IMR-90 (cell line): ENCODE measurements around the gene VAV1. TPM values are rescaled to one million over a fixed set of nuclear protein-coding genes. Genes with fewer than 3 reads are reported as not detected.

Experiments
- ATAC-seq: fragments of 200-7000 bp; cut with Tn5 transposase; 2 replicates; pipeline ENCODE4 v1.9.1; 2020; ENCODE audit warnings: low read depth, mild to moderate bottlenecking, moderate library complexity
- BruUV-seq: library from RNA; stranded (reverse); fragments of 400-500 nt; replicated peaks from 2 replicates; lab custom pipeline; 2021; lab: Mats Ljungman, UMichigan
- CTCF ChIA-PET: fragments of 300-600 bp; formaldehyde crosslinking; extraction: SDS; loops from one replicate; lab custom pipeline; 2021; ENCODE audit warnings: antibody characterized with exemption; lab: Yijun Ruan, JAX
- POLR2A ChIA-PET: fragments of 300-600 bp; sonication (Branson Sonifier 250); formaldehyde crosslinking; loops from one replicate; lab custom pipeline; 2022; ENCODE audit warnings: antibody characterized with exemption; ENCODE audit not compliant: unreplicated experiment; lab: Charles Lee
- DNase-seq: peaks from one replicate; pipeline ENCODE4 v3.0.0; 2013
- H2AFZ ChIP-seq: replicated peaks from 2 replicates; pipeline ENCODE3; 2013; ENCODE audit warnings: low read length, mild to moderate bottlenecking; ENCODE audit not compliant: poor library complexity
- H2AK5ac ChIP-seq: 2 replicates; pipeline ENCODE4 v1.6.1; 2013; ENCODE audit warnings: low read depth, low read length, inconsistent platforms
- H2AK9ac ChIP-seq: replicated peaks from 2 replicates; pipeline ENCODE3; 2013; ENCODE audit warnings: mild to moderate bottlenecking, low read depth, low read length, moderate library complexity; ENCODE audit not compliant: poor library complexity
- H2BK120ac ChIP-seq: 2 replicates; pipeline ENCODE4 v1.6.1; 2013; ENCODE audit warnings: low read depth, low read length, inconsistent platforms
- H2BK15ac ChIP-seq: 3 replicates; pipeline ENCODE4 v1.6.1; 2013; ENCODE audit warnings: low read depth, low read length, inconsistent platforms
- H2BK20ac ChIP-seq: 2 replicates; pipeline ENCODE4 v1.6.1; 2013; ENCODE audit warnings: low read depth, mild to moderate bottlenecking, inconsistent platforms, low read length, moderate library complexity
- H2BK5ac ChIP-seq: 2 replicates; pipeline ENCODE4 v1.6.1; 2013; ENCODE audit warnings: mild to moderate bottlenecking, low read depth, low read length, inconsistent platforms; ENCODE audit not compliant: poor library complexity, severe bottlenecking
- H3K14ac ChIP-seq: replicated peaks from 2 replicates; pipeline ENCODE4 v1.6.1; 2013; ENCODE audit warnings: low read depth, low read length, inconsistent platforms
- H3K18ac ChIP-seq: 2 replicates; pipeline ENCODE4 v1.6.1; 2013; ENCODE audit warnings: low read depth, low read length, control low read depth
- H3K23ac ChIP-seq: 2 replicates; pipeline ENCODE4 v1.6.1; 2013; ENCODE audit warnings: low read depth, low read length, inconsistent platforms
- H3K27ac ChIP-seq: 2 replicates; pipeline ENCODE4 v1.5.1; 2013; ENCODE audit warnings: mild to moderate bottlenecking, control low read depth, low read length; ENCODE audit not compliant: insufficient read depth
- H3K27me3 ChIP-seq: 2 replicates; pipeline ENCODE4 v1.6.1; 2013; ENCODE audit warnings: low read length; ENCODE audit not compliant: control insufficient read depth, insufficient read depth
- H3K36me3 ChIP-seq: 2 replicates; pipeline ENCODE4 v1.6.1; 2013; ENCODE audit warnings: low read length, mixed read lengths; ENCODE audit not compliant: control insufficient read depth, insufficient read depth
- H3K4ac ChIP-seq: 2 replicates; pipeline ENCODE4 v1.6.1; 2013; ENCODE audit warnings: low read depth, low read length, inconsistent platforms
- H3K4me1 ChIP-seq: 2 replicates; pipeline ENCODE4 v1.6.1; 2013; ENCODE audit warnings: low read length, mixed read lengths; ENCODE audit not compliant: control insufficient read depth, insufficient read depth
- H3K4me2 ChIP-seq: 2 replicates; pipeline ENCODE4 v1.6.1; 2013; ENCODE audit warnings: low read depth, mild to moderate bottlenecking, control low read depth, low read length, moderate library complexity
- H3K4me3 ChIP-seq: 2 replicates; pipeline ENCODE4 v1.5.1; 2013; ENCODE audit warnings: low read depth, mild to moderate bottlenecking, control low read depth, low read length, moderate library complexity; ENCODE audit not compliant: insufficient read depth
- H3K56ac ChIP-seq: 2 replicates; pipeline ENCODE4 v1.6.1; 2013; ENCODE audit warnings: low read length, inconsistent platforms; ENCODE audit not compliant: insufficient read depth; ENCODE audit errors: extremely low read depth
- H3K79me1 ChIP-seq, 2 experiments: 2 replicates each; pipeline ENCODE4 v1.6.1; 2013; ENCODE audit warnings: low read length in 2 of 2, inconsistent platforms in 1 of 2, low read depth in 1 of 2
- H3K9ac ChIP-seq: 2 replicates; pipeline ENCODE4 v1.6.1; 2013; ENCODE audit warnings: low read depth, low read length, control low read depth
- H3K9me1 ChIP-seq: 2 replicates; pipeline ENCODE4 v1.6.1; 2013; ENCODE audit warnings: low read length, inconsistent platforms; ENCODE audit not compliant: insufficient read depth
- H3K9me3 ChIP-seq: 2 replicates; pipeline ENCODE4 v1.6.1; 2013; ENCODE audit warnings: low read length; ENCODE audit not compliant: control insufficient read depth, insufficient read depth
- H4K20me1 ChIP-seq: 2 replicates; pipeline ENCODE4 v1.6.1; 2013; ENCODE audit warnings: low read length, inconsistent platforms; ENCODE audit not compliant: insufficient read depth
- H4K5ac ChIP-seq: 2 replicates; pipeline ENCODE4 v1.6.1; 2013; ENCODE audit warnings: mild to moderate bottlenecking, low read depth, low read length, control low read depth
- H4K8ac ChIP-seq, 2 experiments: 2 replicates each; pipeline ENCODE4 v1.6.1; 2013; ENCODE audit warnings: low read depth in 2 of 2, low read length in 2 of 2, control low read depth in 1 of 2, inconsistent platforms in 1 of 2
- H4K91ac ChIP-seq: 2 replicates; pipeline ENCODE4 v1.6.1; 2013; ENCODE audit warnings: low read depth, low read length, inconsistent platforms; ENCODE audit not compliant: insufficient read depth
- CHD1 ChIP-seq: IDR thresholded peaks from 2 replicates; pipeline ENCODE4 v1.6.1; 2012; ENCODE audit warnings: low read depth, low read length, improper control_type of control experiment
- MAZ ChIP-seq: IDR thresholded peaks from 2 replicates; pipeline ENCODE4 v1.6.1; 2012; ENCODE audit warnings: low read depth, mild to moderate bottlenecking, low read length, improper control_type of control experiment, moderate library complexity, borderline replicate concordance
- MXI1 ChIP-seq: IDR thresholded peaks from 2 replicates; pipeline ENCODE4 v1.6.1; 2012; ENCODE audit warnings: low read depth, mild to moderate bottlenecking, low read length, moderate library complexity, borderline replicate concordance
- NFE2L2 ChIP-seq: fragments of 150-350 bp; IDR thresholded peaks from 2 replicates; pipeline ENCODE4 v1.6.1; 2016; ENCODE audit warnings: low read depth, mild to moderate bottlenecking, low read length
- POLR2A ChIP-seq: IDR thresholded peaks from 2 replicates; pipeline ENCODE4 v1.6.1; 2012; ENCODE audit warnings: mild to moderate bottlenecking, low read depth, low read length
- RAD21 ChIP-seq: IDR thresholded peaks from 2 replicates; pipeline ENCODE4 v1.6.1; 2012; ENCODE audit warnings: low read length, improper control_type of control experiment
- RFX5 ChIP-seq: IDR thresholded peaks from 2 replicates; pipeline ENCODE4 v1.8.0; 2012; ENCODE audit warnings: low read depth, mild to moderate bottlenecking, low read length, moderate library complexity
- SMC3 ChIP-seq: fragments of 150-350 bp; IDR thresholded peaks from 2 replicates; pipeline ENCODE4 v1.6.1; 2016; ENCODE audit warnings: low read depth, mild to moderate bottlenecking, antibody characterized with exemption, low read length, moderate library complexity
- WGBS, 2 experiments: methylation state at CpG; one replicate each; pipeline versions ENCODE4 v1.1.5 to v1.1.7; 2013; ENCODE audit warnings: missing lambda C conversion rate in 2 of 2; ENCODE audit not compliant: insufficient read length in 1 of 2; ENCODE audit errors: extremely low coverage in 2 of 2; 5-methylcytosine and 5-hydroxymethylcytosine counted together
- dilution Hi-C: fragments of 300-500 bp; cut with HindIII; formaldehyde crosslinking; loops from one replicate; pipeline ENCODE4 v1.14.3; 2018; ENCODE audit warnings: low sequenced_read_pairs; ENCODE audit not compliant: unreplicated experiment
- in situ Hi-C: fragments of 300-500 bp; cut with MboI; formaldehyde crosslinking; loops from 3 replicates; pipeline ENCODE4 v1.14.3; 2019; ENCODE audit warnings: low sequenced_read_pairs, inconsistent platforms, mixed read lengths
- intact Hi-C: fragments of 100-400 bp; cut with micrococcal nuclease; formaldehyde crosslinking; loops from 2 replicates; pipeline ENCODE4 v1.10.0; 2022
- microRNA-seq, 2 experiments: library from miRNA; stranded (forward) in 1 of 2; unstranded in 1 of 2; fragments of 10-50 nt in 1 of 2; fragments of <30 nt in 1 of 2; gene quantifications in 1 of 2; microRNA quantifications in 1 of 2; one replicate each; pipeline versions ENCODE3 to v1.1.0; 2013 to 2020; ENCODE audit not compliant: insufficient read depth in 1 of 2, insufficient read length in 1 of 2, unreplicated experiment in 1 of 2
- polyA plus RNA-seq, 3 experiments: library from polyadenylated mRNA; depleted of rRNA; stranded (reverse); fragments of >200 nt; gene quantifications; 2 replicates each; pipeline ENCODE4 v1.2.3, GENCODE V29; 2012; ENCODE audit warnings: low replicate concordance in 1 of 3
- total RNA-seq: library from RNA; depleted of rRNA; stranded (reverse); fragments of >200 nt; gene quantifications from 2 replicates; pipeline ENCODE4 v1.2.3, GENCODE V29; 2012; rRNA removed

The VAV1 gene
- total and polyA plus RNA-seq, 2 of the 4 experiments (the other 2 are of a cell fraction): not detected

- WGBS, 2 experiments: no CpG with 5 or more reads among the region's 3 CpGs
- no peaks in the 10 kb centered on the region for H3K27me3 ChIP-seq
- no peak overlapping the region for H2BK120ac ChIP-seq
- H4K20me1 ChIP-seq: no peaks in the 10 kb centered on the region
- dilution Hi-C loops (no loop called here), in situ Hi-C loops (no loop called here), intact Hi-C loops (no loop called here)
- BruUV-seq: no TSS peak
- H3K14ac ChIP-seq: no peak overlapping the region
- no peak for ATAC-seq
- CTCF ChIA-PET: no interaction called here
- no peak overlapping the region for H3K4me2 ChIP-seq
- POLR2A ChIA-PET: no interaction called here
- H3K4ac ChIP-seq: no peak overlapping the region
- no peaks in the 10 kb centered on the region for H3K36me3 ChIP-seq
- no peak overlapping the region for H3K18ac ChIP-seq
- H2AK5ac ChIP-seq: no peak overlapping the region
- H3K23ac ChIP-seq: no peak overlapping the region
- no peak overlapping the region for H4K8ac ChIP-seq
- peaks cover 22% of the 10 kb centered on the region for H3K9me3 ChIP-seq
- no peak overlapping the region for H4K5ac ChIP-seq
- no peak overlapping the region for H4K91ac ChIP-seq
- no peak overlapping the region for H2AK9ac ChIP-seq
- no peak overlapping the region for H3K27ac ChIP-seq
- no peak overlapping the region for H2BK15ac ChIP-seq
- no peaks in the 10 kb centered on the region for H3K9me1 ChIP-seq
- H3K9ac ChIP-seq: no peak overlapping the region
- no peak overlapping the region for H2BK5ac ChIP-seq
- no peak overlapping the region for H3K4me3 ChIP-seq
- H2AFZ ChIP-seq: no peak overlapping the region
- no peaks in the 10 kb centered on the region for H3K4me1 ChIP-seq
- no peaks in the 10 kb centered on the region for H3K79me1 ChIP-seq
- no peak overlapping the region for H2BK20ac ChIP-seq
- TF ChIP-seq MAZ (no peak), CHD1 (no peak), POLR2A (no peak), SMC3 (no peak), RAD21 (no peak), MXI1 (no peak), RFX5 (no peak), NFE2L2 (no peak)
- H3K56ac ChIP-seq: no peak overlapping the region
- no peak for DNase-seq
These were observed 134.1 kb downstream of the VAV1 start for GRCh38 chr19:6906559-6907060.

Small RNA genes lying within 50 kb of the gene (microRNA-seq; reads per million reads assigned to microRNA genes)
- not detected for gene MIR6791 (ENCODE audit: unreplicated experiment)

Other genes with a start within 250 kb of the VAV1 start
- gene TNFSF9, start 241.7 kb upstream of the VAV1 start, total RNA-seq: not detected in 2 replicates
- gene TNFSF9, start 241.7 kb upstream of the VAV1 start, polyA plus RNA-seq (2012; rRNA removed): 0.10 and 0.11 TPM in 2 replicates
- not detected in 2 replicates for gene CD70, start 181.6 kb upstream of the VAV1 start, total RNA-seq
- gene CD70, start 181.6 kb upstream of the VAV1 start, polyA plus RNA-seq (2012; rRNA removed): not detected in 2 replicates
- not detected in 2 replicates for gene TNFSF14, start 102.5 kb upstream of the VAV1 start, total RNA-seq
- not detected in 2 replicates for gene TNFSF14, start 102.5 kb upstream of the VAV1 start, polyA plus RNA-seq (2012; rRNA removed)
- gene C3, start 52.1 kb upstream of the VAV1 start, total RNA-seq: 0.28 TPM in 1 of 2 replicates, not detected in the other
- gene C3, start 52.1 kb upstream of the VAV1 start, polyA plus RNA-seq (2012; rRNA removed): 0.36 and 0.53 TPM in 2 replicates
- 17.5 and 28.0 TPM in 2 replicates for gene GPR108, start 35.1 kb upstream of the VAV1 start, total RNA-seq
- gene GPR108, start 35.1 kb upstream of the VAV1 start, polyA plus RNA-seq (2012; rRNA removed): 38.9 and 44.2 TPM in 2 replicates
- gene TRIP10, start 33.0 kb upstream of the VAV1 start, total RNA-seq: 32.8 and 39.1 TPM in 2 replicates
- 47.0 and 50.7 TPM in 2 replicates for gene TRIP10, start 33.0 kb upstream of the VAV1 start, polyA plus RNA-seq (2012; rRNA removed)
- under 0.01 TPM in 1 of 2 replicates, not detected in the other for gene SH2D3A, start 5.3 kb upstream of the VAV1 start, total RNA-seq
- 0.09 TPM in 2 replicates for gene SH2D3A, start 5.3 kb upstream of the VAV1 start, polyA plus RNA-seq (2012; rRNA removed)
- gene ADGRE1, start 114.9 kb downstream of the VAV1 start, total RNA-seq: not detected in 2 replicates
- gene ADGRE1, start 114.9 kb downstream of the VAV1 start, polyA plus RNA-seq (2012; rRNA removed): not detected in 2 replicates
- not detected in 2 replicates for gene MBD3L2B, start 248.7 kb downstream of the VAV1 start, total RNA-seq
- not detected in 2 replicates for gene MBD3L2B, start 248.7 kb downstream of the VAV1 start, polyA plus RNA-seq (2012; rRNA removed)